HCT116 (cell line): Measurements from ENCODE around the gene IFIT1. TPM values are rescaled to one million over a fixed set of nuclear protein-coding genes. Genes with fewer than 3 reads are reported as not detected.

ENCODE experiments used
- ATAC-seq: fragments of 200-7000 bp; cut with Tn5 transposase; 2 replicates; pipeline ENCODE4 v1.9.1; 2020; ENCODE audit warnings: mild to moderate bottlenecking, moderate library complexity
- BruUV-seq: library from RNA; stranded (reverse); fragments of 400-500 nt; replicated peaks from 2 replicates; lab custom pipeline; 2021; lab: Mats Ljungman, UMichigan
- CTCF ChIA-PET: fragments of 300-600 bp; sonication (Branson Sonifier 250); formaldehyde crosslinking; loops from one replicate; lab custom pipeline; 2021; ENCODE audit warnings: antibody characterized with exemption; lab: Charles Lee
- POLR2A ChIA-PET: fragments of 300-600, 350-600 bp; sonication (Branson Sonifier 250); formaldehyde crosslinking; loops from one replicate; lab custom pipeline; 2021; ENCODE audit warnings: antibody characterized with exemption; lab: Charles Lee
- RAD21 ChIA-PET, 2 experiments: fragments of 300-600 bp; sonication (Branson Sonifier 250); formaldehyde crosslinking; loops; one replicate each; lab custom pipeline; 2023; ENCODE audit warnings: low total read pairs in 2 of 2; ENCODE audit not compliant: uncharacterized antibody in 2 of 2, unreplicated experiment in 2 of 2, low non-redundant PET in 1 of 2; lab: Charles Lee
- DNase-seq: peaks from one replicate; pipeline ENCODE4 v3.0.0-alpha.2; 2010; ENCODE audit warnings: low read depth, low spot score
- H2AFZ ChIP-seq: fragments of 200-600 bp; shearing (Covaris generic), sonication (generic); 2 replicates; pipeline ENCODE4 v1.6.1; 2017; ENCODE audit warnings: low read depth, mixed run types, mixed read lengths, antibody characterized with exemption, low read length; ENCODE audit not compliant: poor library complexity, severe bottlenecking
- H3K27ac ChIP-seq: 2 replicates; pipeline ENCODE4 v1.5.1; 2012; ENCODE audit warnings: low read depth, low read length
- H3K27me3 ChIP-seq: fragments of 200-600 bp; sonication (generic); 2 replicates; pipeline ENCODE4 v1.6.1; 2016; ENCODE audit warnings: mixed run types, low read length, mixed read lengths; ENCODE audit not compliant: insufficient read depth
- H3K36me3 ChIP-seq, 2 experiments: fragments of 200-500 bp in 1 of 2; fragments of 200-600 bp in 1 of 2; sonication (Bioruptor generic) in 1 of 2; sonication (generic) in 1 of 2; 2 replicates each; pipeline versions ENCODE4 v1.5.1 to v1.6.1; 2014 to 2016; ENCODE audit warnings: low read length in 2 of 2, inconsistent platforms in 1 of 2, mixed read lengths in 1 of 2, mixed run types in 1 of 2; ENCODE audit not compliant: insufficient read depth in 2 of 2, control insufficient read depth in 1 of 2
- H3K4me1 ChIP-seq, 2 experiments: fragments of 200-600 bp in 1 of 2; sonication (generic) in 1 of 2; 2 replicates each; pipeline versions ENCODE4 v1.5.1 to v1.6.1; 2012 to 2017; ENCODE audit warnings: low read length in 2 of 2, inconsistent platforms in 1 of 2, mild to moderate bottlenecking in 1 of 2, mixed read lengths in 1 of 2, mixed run types in 1 of 2, moderate library complexity in 1 of 2; ENCODE audit not compliant: insufficient read depth in 2 of 2, control insufficient read depth in 1 of 2
- H3K4me2 ChIP-seq: fragments of 200-600 bp; sonication (generic); 2 replicates; pipeline ENCODE4 v1.6.1; 2017; ENCODE audit warnings: mixed run types, low read length, mixed read lengths
- H3K4me3 ChIP-seq, 2 experiments: fragments of 200-600 bp in 1 of 2; sonication (generic) in 1 of 2; replicated peaks in 1 of 2; 2 replicates each; pipeline ENCODE4 v1.5.1; 2011 to 2016; ENCODE audit warnings: low read length in 2 of 2, control low read depth in 1 of 2, low read depth in 1 of 2, mild to moderate bottlenecking in 1 of 2, mixed read lengths in 1 of 2, mixed run types in 1 of 2
- H3K79me2 ChIP-seq: fragments of 200-600 bp; sonication (generic); 2 replicates; pipeline ENCODE4 v1.6.1; 2017; ENCODE audit warnings: mild to moderate bottlenecking, mixed run types, low read length, moderate library complexity, mixed read lengths; ENCODE audit not compliant: insufficient read depth
- H3K9ac ChIP-seq: fragments of 200-600 bp; sonication (generic); 2 replicates; pipeline ENCODE4 v1.6.1; 2016; ENCODE audit warnings: low read length, mixed read lengths
- H3K9me2 ChIP-seq: fragments of 200-600 bp; sonication (generic), shearing (Covaris generic); 2 replicates; pipeline ENCODE4 v1.6.1; 2017; ENCODE audit warnings: mixed run types, mild to moderate bottlenecking, moderate library complexity; ENCODE audit not compliant: insufficient read depth
- H3K9me3 ChIP-seq, 2 experiments: fragments of 200-500 bp in 1 of 2; fragments of 200-600 bp in 1 of 2; sonication (Bioruptor generic) in 1 of 2; sonication (generic) in 1 of 2; 2 replicates each; pipeline ENCODE4 v1.6.1; 2014 to 2017; ENCODE audit warnings: low read length in 2 of 2, mixed read lengths in 2 of 2, inconsistent platforms in 1 of 2, low read depth in 1 of 2, mild to moderate bottlenecking in 1 of 2, mixed run types in 1 of 2, moderate library complexity in 1 of 2; ENCODE audit not compliant: control insufficient read depth in 1 of 2, insufficient read depth in 1 of 2
- H4K20me1 ChIP-seq: fragments of 200-600 bp; sonication (generic), shearing (Covaris generic); 2 replicates; pipeline ENCODE4 v1.6.1; 2017; ENCODE audit warnings: mixed run types, mild to moderate bottlenecking, moderate library complexity; ENCODE audit not compliant: insufficient read depth
- ATF3 ChIP-seq: IDR thresholded peaks from 2 replicates; pipeline ENCODE4 v1.6.1; 2012
- CBX3 ChIP-seq: IDR thresholded peaks from 2 replicates; pipeline ENCODE4 v1.6.1; 2012; ENCODE audit warnings: low read depth
- CEBPB ChIP-seq: IDR thresholded peaks from 2 replicates; pipeline ENCODE4 v1.6.1; 2012; ENCODE audit warnings: low read depth
- ELF1 ChIP-seq: IDR thresholded peaks from 2 replicates; pipeline ENCODE4 v1.6.1; 2012; ENCODE audit warnings: low read depth, borderline replicate concordance
- EZH2phosphoT487 ChIP-seq: fragments of 200-600 bp; IDR thresholded peaks from 2 replicates; pipeline ENCODE4 v1.6.1; 2018; ENCODE audit warnings: antibody characterized with exemption, borderline replicate concordance
- JUND ChIP-seq: IDR thresholded peaks from 2 replicates; pipeline ENCODE4 v1.6.1; 2012
- SIN3A ChIP-seq: IDR thresholded peaks from 2 replicates; pipeline ENCODE4 v1.6.1; 2012; ENCODE audit warnings: low read depth
- SP1 ChIP-seq: IDR thresholded peaks from 2 replicates; pipeline ENCODE4 v1.6.1; 2012; ENCODE audit warnings: low read depth
- SRF ChIP-seq: IDR thresholded peaks from 2 replicates; pipeline ENCODE4 v1.6.1; 2012; ENCODE audit warnings: low read depth
- ZBTB33 ChIP-seq: IDR thresholded peaks from 2 replicates; pipeline ENCODE4 v1.6.1; 2011; ENCODE audit warnings: mild to moderate bottlenecking, low read length, moderate library complexity; ENCODE audit not compliant: insufficient replicate concordance; ENCODE audit errors: extremely low read depth
- ZFX ChIP-seq: fragments of 450-650 bp; IDR thresholded peaks from 2 replicates; pipeline ENCODE4 v1.6.1; 2017
- ZNF274 ChIP-seq: fragments of 200-500 bp; sonication (Bioruptor generic); IDR thresholded peaks from 2 replicates; pipeline ENCODE4 v1.6.1; 2014; ENCODE audit warnings: mild to moderate bottlenecking, low read depth, low read length, inconsistent platforms
- intact Hi-C: fragments of 100-400 bp; cut with micrococcal nuclease; formaldehyde crosslinking; loops from 2 replicates; pipeline ENCODE4 v1.10.0; 2022
- total RNA-seq: library from RNA; stranded (reverse); gene quantifications from one replicate; pipeline ENCODE4 v1.2.1, GENCODE V29; 2021; ENCODE audit not compliant: unreplicated experiment
- TF ChIP-seq, protein P1 (sequence below), 3 experiments: fragments of 200-600 bp in 1 of 3; sonication (generic) in 1 of 3; IDR thresholded peaks in 2 of 3; conservative IDR thresholded peaks in 1 of 3; 2 replicates each; pipeline ENCODE4 v1.5.1; 2012 to 2017; ENCODE audit warnings: low read depth in 2 of 3, low read length in 2 of 3, antibody characterized with exemption in 1 of 3, borderline replicate concordance in 1 of 3, control low read depth in 1 of 3, mild to moderate bottlenecking in 1 of 3, mixed read lengths in 1 of 3, mixed run types in 1 of 3, moderate library complexity in 1 of 3; ENCODE audit not compliant: insufficient read depth in 1 of 3
- TF ChIP-seq, protein P2 (sequence below): IDR thresholded peaks from 2 replicates; pipeline ENCODE4 v1.6.1; 2012; ENCODE audit warnings: low read depth

Gene IFIT1
- total RNA-seq, 1 experiment from 2014 or later, result 3.6 TPM

DNA sequence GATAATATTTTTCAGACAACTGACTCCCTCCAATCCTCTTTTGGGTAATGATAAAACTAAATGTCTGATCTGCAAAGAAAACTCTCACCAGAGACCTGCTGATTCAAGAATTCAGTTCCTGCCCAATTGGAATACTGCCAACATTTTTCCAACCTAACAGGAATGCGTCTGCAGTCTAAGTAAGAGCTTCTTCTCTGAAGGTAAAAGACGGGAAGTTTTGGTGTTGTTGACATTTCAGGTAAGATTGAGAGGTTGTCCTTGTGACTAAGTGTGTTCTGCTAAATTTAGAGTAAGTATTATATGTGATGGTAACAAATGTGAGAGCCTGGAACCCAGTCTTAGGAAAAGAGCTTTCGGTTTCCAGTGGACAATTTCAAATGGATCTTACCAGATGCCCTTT lies 39.6 kb downstream of the IFIT1 start:
- ChIA-PET POLR2A (no interaction called here), CTCF (interaction anchor here (1.6 kb wide), 1 partner anchor 131 kb away, joined by 6 read pairs; no protein-coding TSS in a partner anchor), RAD21 (no interaction called here)
- peaks cover 2 to 18% of the 10 kb centered on the region in 2 experiments; a peak in 2 of 4 replicates for H3K4me1 ChIP-seq
- no peaks in the 10 kb centered on the region for H3K79me2 ChIP-seq
- TF ChIP-seq ZBTB33, result no peak
- TF ChIP-seq, protein P1, sequence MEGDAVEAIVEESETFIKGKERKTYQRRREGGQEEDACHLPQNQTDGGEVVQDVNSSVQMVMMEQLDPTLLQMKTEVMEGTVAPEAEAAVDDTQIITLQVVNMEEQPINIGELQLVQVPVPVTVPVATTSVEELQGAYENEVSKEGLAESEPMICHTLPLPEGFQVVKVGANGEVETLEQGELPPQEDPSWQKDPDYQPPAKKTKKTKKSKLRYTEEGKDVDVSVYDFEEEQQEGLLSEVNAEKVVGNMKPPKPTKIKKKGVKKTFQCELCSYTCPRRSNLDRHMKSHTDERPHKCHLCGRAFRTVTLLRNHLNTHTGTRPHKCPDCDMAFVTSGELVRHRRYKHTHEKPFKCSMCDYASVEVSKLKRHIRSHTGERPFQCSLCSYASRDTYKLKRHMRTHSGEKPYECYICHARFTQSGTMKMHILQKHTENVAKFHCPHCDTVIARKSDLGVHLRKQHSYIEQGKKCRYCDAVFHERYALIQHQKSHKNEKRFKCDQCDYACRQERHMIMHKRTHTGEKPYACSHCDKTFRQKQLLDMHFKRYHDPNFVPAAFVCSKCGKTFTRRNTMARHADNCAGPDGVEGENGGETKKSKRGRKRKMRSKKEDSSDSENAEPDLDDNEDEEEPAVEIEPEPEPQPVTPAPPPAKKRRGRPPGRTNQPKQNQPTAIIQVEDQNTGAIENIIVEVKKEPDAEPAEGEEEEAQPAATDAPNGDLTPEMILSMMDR (IDR thresholded peaks at IDR 0.05 in 2 of 3, conservative IDR thresholded peaks at IDR 0.05 in 1 of 3; ENCODE audit: borderline replicate concordance in 1 of 3, insufficient read depth in 1 of 3, low read depth in 2 of 3, low read length in 2 of 3), result no peak
- TF ChIP-seq SIN3A, result no peak
- no peak for TF ChIP-seq ATF3
- no peak for TF ChIP-seq SRF
- TF ChIP-seq ZFX, result no peak
- no peak for TF ChIP-seq ZNF274
- no peak for TF ChIP-seq SP1
- TF ChIP-seq ELF1, result no peak
- no peak for TF ChIP-seq CEBPB
- no peak for TF ChIP-seq JUND
- TF ChIP-seq, protein P2, sequence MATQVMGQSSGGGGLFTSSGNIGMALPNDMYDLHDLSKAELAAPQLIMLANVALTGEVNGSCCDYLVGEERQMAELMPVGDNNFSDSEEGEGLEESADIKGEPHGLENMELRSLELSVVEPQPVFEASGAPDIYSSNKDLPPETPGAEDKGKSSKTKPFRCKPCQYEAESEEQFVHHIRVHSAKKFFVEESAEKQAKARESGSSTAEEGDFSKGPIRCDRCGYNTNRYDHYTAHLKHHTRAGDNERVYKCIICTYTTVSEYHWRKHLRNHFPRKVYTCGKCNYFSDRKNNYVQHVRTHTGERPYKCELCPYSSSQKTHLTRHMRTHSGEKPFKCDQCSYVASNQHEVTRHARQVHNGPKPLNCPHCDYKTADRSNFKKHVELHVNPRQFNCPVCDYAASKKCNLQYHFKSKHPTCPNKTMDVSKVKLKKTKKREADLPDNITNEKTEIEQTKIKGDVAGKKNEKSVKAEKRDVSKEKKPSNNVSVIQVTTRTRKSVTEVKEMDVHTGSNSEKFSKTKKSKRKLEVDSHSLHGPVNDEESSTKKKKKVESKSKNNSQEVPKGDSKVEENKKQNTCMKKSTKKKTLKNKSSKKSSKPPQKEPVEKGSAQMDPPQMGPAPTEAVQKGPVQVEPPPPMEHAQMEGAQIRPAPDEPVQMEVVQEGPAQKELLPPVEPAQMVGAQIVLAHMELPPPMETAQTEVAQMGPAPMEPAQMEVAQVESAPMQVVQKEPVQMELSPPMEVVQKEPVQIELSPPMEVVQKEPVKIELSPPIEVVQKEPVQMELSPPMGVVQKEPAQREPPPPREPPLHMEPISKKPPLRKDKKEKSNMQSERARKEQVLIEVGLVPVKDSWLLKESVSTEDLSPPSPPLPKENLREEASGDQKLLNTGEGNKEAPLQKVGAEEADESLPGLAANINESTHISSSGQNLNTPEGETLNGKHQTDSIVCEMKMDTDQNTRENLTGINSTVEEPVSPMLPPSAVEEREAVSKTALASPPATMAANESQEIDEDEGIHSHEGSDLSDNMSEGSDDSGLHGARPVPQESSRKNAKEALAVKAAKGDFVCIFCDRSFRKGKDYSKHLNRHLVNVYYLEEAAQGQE, result no peak
- TF ChIP-seq EZH2phosphoT487, result no peak
- no peak for TF ChIP-seq CBX3
- no peaks in the 10 kb centered on the region for H3K9me2 ChIP-seq
- H3K27me3 ChIP-seq, result no peaks in the 10 kb centered on the region
- DNase-seq (no peak), ATAC-seq (no peak)
- no peak overlapping the region for H3K9ac ChIP-seq
- no peak overlapping the region for H3K4me3 ChIP-seq
- intact Hi-C loops, result no loop called here
- H3K27ac ChIP-seq, result no peak overlapping the region
- no peaks in the 10 kb centered on the region for H4K20me1 ChIP-seq
- H3K36me3 ChIP-seq, result no peaks in the 10 kb centered on the region
- no peaks in the 10 kb centered on the region for H3K9me3 ChIP-seq
- no TSS peak for BruUV-seq
- peak overlapping the region; percentile 31; the same call in 1 of the 2 replicates for H3K4me2 ChIP-seq
- peak overlapping the region; percentile 34 for H2AFZ ChIP-seq
